ENCODE measurements around the gene IFNA4.

- TF ChIP-seq SMC3 (conservative IDR thresholded peaks at IDR 0.05; ENCODE audit: poor library complexity) (no peak), TAF1 (IDR thresholded peaks at IDR 0.05; ENCODE audit: low read depth) (no peak)
Measured at GRCh38 chr9:21160178-21160577, 27.2 kb downstream of the IFNA4 start.
